Stimulated activated CD8-positive, alpha-beta memory T cell treated with anti-CD3 and anti-CD28 coated beads, Interleukin-7, amount 100 ng/mL, for 1 hour (primary cell): Measurements from ENCODE around the gene SP100.
A peak's percentile ranks its signal among the peaks of the same experiment; 100 is the strongest.
"Not testable (repeated sequence)": the region's sequence is repeated elsewhere in the genome, so short reads cannot be mapped to it uniquely, and the experiment has no call there.

Experiments
- DNase-seq, 2 donors: peaks; one replicate each; pipeline ENCODE4 v3.0.0-alpha.2; 2020; ENCODE audit warnings: low read depth in 2 of 2

Gene SP100

GRCh38 chr2:230419181-230419580 lies 3.2 kb downstream of the SP100 start:
- DNase-seq, result no peak

DNA sequence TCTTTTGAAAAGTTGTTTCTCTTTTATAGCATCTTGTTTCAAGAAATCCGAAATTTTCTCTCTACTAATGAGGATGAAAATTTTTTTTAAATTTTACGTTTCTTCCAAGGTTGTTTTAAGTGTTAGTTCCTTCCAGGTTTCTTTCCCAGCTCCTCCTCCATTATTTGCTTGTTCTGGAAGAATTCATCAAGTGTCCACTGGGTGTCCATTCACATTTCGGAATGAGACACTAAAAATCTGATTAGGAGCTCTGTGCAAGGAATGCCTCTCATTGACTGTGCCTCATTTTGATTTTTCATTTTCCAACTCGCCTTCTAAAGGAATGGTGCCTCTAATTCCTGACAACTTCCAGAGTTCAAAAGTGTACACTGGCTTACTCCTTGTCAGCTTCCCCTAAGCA lies 6.1 kb downstream of the SP100 start:
- DNase-seq, result no peak

DNA sequence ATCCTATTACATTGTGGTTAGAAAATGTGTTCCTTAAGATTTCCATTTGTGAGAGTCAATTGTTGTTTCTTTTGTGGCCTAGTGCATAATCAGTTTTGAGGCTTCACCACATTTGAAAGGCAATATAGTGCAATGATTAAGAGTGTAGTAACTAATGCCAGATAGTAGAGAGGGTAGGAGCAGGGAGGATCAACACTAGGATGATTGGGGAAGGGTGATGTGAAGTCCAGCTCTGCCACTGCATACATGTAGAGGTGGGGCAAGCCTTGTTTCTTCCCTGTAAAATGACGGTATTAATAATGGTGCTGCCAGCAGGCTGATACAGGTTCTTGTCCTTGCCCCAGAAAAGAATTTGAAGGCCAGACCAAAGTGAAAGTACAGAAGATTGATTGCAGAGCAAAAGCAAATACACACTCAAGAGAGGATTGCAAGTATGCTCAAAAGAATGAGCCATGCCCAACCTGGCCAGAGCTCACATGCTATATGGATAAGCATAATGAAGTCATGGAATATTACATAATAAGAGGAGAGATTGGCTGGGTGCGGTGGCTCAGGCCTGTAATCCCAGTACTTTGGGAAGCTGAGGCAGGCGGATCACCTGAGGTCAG lies 8.0 kb downstream of the SP100 start:
- no peak for DNase-seq

DNA sequence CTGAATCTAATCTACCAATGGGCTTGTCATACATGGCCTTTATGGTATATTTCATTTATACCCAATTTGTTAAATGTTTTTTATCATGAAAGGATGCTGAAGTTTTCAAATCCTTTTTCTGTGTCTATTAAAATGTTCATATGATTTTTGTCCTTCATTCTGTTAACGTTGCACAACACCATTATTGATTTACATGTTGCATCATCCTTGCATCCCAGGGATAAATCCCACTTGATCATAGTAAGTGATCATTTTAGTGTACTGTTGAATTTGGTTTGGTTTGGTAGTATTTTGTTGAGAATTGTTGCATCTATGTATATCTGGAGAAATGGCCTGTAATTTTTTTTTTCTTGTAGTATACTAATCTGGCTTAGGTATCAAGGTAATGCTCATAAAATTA lies 9.4 kb downstream of the SP100 start:
- DNase-seq, result no peak

DNA sequence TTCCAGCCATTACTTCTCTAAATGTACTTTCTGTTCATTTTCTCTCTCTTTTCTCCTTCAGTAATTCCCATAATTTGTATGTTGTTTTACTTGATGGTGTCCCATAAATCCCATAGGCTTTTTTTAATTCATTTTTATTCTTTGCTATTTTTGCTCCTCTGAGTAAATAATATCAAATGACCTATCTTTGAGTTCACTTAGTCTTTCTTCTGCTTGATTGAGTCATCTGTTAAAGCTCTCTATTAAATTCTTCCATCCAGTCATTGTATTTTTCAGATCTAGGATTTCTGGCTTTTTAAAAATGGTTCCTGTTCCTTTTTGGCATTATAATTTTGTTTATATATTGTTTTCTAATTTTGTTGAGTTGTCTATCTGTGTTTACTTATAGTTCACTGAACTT lies 13.5 kb downstream of the SP100 start:
- DNase-seq, result no peak

DNA sequence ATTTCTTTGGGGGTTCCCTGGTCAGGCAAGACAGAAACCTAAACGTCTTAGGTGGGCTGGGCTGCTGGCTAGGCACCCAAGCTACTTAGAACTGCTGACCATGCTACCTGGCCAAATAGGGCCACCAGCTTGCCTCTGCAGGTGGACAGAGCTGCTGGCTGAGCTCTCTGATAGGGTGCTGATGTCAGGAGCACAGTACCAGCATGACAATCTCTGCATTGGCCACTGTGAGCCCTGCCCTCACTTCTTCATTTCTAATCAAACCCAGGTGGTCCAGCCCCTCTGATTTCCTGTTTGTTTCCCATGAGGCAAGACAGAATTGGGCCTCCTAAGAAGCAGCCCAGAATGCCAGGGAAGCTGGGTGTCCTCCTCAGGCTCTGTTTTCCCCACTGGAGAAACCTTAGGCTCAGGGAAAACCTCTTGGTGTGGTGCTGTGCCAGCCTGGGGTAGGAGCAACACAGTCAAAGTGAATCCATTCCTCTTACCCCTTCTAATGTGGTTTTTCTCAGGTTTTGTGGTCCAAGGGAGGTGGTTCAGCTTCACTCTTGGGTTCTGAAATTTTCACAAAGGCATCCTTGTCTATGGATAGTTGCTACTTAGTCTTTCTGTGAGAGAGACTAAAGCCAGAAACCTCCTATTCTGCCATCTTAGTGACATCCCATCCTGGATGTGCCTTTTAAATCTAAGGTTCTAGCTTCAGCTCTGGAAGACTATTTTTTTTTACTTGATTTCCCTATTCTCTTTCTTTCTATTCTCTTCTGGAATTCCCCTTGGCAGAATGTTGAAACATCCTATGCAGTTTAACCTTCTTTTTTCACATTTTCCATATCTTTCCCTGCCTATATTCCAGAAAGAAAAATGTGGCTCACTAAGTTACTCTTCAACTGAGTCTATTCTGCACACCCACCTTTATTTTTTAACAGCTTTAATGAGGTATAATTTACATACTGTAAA lies 15.2 kb downstream of the SP100 start:
- no peak for DNase-seq

GRCh38 chr2:230434677-230435324 lies 18.8 kb downstream of the SP100 start:
- no peak for DNase-seq

- no peak for DNase-seq
Observed at GRCh38 chr2:230435431-230435830, 19.4 kb downstream of the SP100 start.

DNA sequence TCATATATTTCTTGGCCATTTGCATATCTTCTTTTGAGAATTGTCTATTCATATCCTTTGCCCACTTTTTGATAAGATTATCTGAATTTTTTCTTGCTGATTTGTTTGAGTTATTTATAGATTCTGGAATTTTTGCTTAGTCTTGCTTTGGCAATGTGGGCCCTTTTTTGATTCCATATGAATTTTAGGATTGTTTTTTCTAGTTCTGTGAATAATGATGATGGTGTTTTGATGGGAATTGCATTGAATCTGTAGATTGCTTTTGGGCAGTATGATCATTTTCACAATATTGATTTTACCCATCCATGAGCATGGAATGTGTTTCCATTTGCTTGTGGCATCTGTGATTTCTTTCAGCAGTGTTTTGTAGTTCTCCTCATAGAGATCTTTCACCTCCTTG lies 23.1 kb downstream of the SP100 start:
- not testable (repeated sequence) for DNase-seq

DNA sequence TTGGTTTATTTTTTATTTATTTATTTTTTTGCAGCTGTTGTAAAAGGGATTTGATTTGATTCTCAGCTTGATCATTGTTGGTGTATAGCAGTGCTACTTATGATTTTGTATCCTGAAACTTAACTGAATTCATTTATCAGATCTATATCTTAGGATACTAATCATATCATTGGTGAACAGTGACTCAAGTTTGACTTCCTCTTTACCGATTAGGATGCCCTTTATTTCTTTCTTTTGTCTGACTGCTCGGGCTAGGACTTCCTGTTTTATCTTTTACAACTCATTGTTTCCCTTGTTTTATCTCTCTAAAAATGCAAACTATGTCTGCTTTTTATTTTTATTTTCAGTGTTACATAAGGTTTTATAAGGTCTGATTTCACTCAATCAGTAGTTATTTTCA lies 23.6 kb downstream of the SP100 start:
- no peak for DNase-seq

GRCh38 chr2:230441227-230441897 lies 25.4 kb downstream of the SP100 start:
- DNase-seq, result peak; percentile 22 to 31

DNA sequence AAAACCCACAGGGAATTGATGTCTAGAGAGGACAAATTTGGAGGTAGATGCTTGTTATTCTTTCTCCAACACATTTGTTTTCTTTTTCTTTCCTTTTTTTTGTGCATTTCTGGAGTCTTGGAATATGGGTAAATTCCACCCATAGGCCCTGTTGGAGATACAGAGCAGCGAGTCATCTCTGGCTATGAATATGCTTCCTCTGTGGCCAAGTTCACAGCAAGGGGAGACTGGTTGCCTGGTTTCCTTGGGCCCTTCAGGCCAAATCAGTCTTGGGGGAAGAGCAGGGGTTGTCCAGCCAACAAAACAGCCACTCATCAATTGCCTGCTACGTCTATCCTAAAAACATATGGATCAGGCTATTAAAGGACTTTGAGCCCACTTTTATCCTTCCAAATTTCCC lies 27.5 kb downstream of the SP100 start:
- no peak for DNase-seq

DNA sequence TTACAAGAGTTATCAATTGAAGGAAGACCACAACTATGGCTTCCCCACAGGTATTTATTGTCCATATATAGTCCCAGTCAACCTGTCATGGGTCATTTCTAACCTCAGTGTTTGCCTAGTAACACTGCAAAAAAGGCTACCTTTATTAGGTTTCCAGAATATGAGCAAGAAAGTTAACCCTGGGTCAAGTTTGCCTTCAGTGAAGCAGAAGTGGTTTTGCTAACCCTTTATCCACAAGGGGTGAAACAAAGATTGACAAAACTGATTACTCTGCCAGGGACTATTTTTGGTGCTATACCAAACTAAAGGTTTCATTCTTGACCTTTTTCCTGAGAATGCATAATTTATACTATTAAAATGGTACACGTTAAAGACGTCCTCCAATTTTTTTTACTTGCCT lies 28.8 kb downstream of the SP100 start:
- DNase-seq, result no peak

- DNase-seq, result no peak
Observed at GRCh38 chr2:230447036-230447435, 31.0 kb downstream of the SP100 start.

DNA sequence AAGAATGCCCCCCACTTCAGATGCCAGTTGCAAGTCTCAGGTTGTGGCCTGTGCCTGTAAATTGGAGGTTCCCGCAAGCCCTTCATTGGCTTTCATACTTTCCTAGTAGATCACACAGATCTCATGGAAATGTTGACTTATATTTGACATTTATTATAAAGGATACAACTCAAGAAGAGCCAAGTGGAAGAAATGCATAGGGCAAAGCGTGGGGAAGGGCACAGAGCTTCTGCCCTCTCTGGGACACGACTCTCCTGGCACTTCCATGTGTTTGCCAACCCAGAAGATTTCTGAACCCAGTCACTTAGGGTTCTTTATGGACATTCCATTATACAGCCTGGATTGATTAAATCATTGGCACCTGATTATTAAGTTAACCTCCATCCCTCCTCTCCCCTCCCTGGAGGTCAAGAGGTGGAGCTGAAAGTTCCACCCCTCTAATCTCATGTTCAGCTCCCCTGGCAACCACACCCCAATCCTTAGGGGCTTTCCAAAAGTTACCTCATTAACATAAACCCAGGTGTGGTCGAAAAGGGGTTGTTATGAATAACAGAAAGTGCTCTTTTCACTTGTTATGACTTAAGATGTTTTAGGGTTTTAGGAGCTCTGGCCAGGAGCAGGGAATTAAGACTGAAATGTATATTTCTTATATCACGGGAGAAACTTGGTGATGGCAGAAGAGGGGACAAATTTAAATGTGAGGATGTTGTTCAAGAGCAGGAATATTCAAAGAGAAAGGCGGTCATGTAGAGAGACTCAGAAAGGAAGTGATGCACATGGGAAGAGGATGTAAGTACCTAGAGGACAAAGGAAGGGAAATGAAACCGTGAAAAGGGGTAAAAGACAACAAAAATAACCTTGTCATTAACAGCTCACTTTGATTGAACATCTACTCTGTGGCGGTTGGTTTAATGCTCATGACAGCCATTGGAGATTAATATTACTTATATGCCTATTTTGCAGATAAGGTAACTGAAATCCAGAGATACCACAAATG lies 31.8 kb downstream of the SP100 start:
- DNase-seq, result no peak

DNA sequence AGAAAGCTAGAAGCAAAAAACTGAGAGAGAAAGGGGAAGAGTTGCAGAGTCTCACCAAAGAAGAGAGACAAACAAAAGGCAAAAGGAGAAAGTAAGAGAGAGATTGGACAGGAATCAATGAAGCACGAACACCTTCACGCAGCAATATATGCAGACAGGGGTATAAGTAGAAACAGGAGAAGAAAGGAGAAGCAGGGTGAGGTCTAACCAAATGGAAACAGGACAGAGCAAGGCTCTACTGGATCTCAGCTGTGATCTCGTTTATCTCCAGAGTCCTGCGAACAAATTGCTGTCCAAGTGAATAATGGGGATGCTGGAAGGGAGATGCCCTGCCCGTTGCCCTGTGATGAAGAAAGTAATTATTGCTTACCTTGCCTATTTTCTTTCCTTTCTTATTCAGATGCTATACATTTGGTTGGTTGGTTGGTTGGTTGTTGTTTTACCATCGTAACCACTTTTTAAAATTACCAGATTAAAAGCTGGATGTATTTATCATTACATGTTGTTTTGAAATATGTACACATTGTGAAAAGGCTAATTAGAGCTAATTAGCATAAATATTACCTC lies 34.0 kb downstream of the SP100 start:
- DNase-seq, result no peak

- no peak for DNase-seq
Observed at GRCh38 chr2:230453006-230453405, 37.0 kb downstream of the SP100 start.

GRCh38 chr2:230455005-230455684 lies 39.1 kb downstream of the SP100 start:
- DNase-seq, result no peak

DNA sequence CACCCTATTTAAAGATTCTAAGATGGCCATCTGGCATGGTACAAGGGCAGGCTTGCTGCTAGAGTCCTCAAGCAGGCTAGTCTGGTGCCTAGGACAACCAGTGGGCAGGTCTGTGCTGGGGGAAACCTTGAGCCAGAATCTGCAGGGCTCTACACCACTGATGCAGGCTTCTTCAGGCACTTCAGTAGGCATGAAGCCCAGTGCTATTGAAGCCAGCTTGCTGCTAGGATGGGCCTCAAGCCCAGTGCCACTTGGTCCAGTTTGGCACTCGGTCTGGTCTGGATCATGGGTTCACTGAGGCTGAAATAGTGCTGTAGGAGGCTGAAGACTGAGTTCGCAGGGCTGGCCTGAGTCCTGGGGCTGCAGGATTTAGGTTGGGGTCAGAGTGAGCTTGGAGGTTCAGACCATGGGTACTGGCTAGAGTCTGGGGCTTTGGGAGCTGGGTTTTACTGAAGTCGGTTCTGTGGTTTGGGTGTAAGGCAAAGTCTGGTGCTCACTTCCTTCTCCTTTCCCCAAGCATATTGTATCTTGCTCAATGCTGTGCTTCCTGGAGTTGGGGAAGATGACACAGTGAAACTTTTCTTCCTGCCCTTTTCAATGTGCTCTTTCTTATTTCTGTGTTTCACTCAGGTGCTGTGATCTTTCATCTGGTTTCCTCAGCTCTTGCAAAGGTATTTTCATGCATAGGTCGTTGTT lies 41.2 kb downstream of the SP100 start:
- DNase-seq, result no peak
